OCI-LY3 (cell line): ENCODE measurements around the gene MYO1F.

ENCODE experiments used
- CTCF ChIP-seq: fragments of 200-600, 300-600 bp; sonication (generic); IDR thresholded peaks from 2 replicates; pipeline ENCODE4 v1.5.1; 2014; ENCODE audit warnings: antibody characterized with exemption, low read length, low read depth
- EZH2phosphoT487 ChIP-seq: fragments of 200-600 bp; shearing (Covaris generic); IDR thresholded peaks from 2 replicates; pipeline ENCODE4 v1.6.1; 2018; ENCODE audit warnings: antibody characterized with exemption, mixed run types, low read depth

GRCh38 chr19:8596168-8596567 is 18.9 kb upstream of the MYO1F start:
- TF ChIP-seq CTCF (no peak), EZH2phosphoT487 (no peak)
